Liver (tissue), 3 donors: ENCODE results near the gene SEC24D.

Experiments
- CTCF ChIP-seq: fragments of 150-350 bp; IDR thresholded peaks from 2 replicates; pipeline ENCODE4 v1.5.1; 2017; ENCODE audit warnings: improper control_type of control experiment, low read depth, low read length; ENCODE audit not compliant: missing input control
- EGR1 ChIP-seq, 2 donors: IDR thresholded peaks; 2 replicates each; pipeline ENCODE4 v1.6.1; 2016 to 2018; ENCODE audit warnings: antibody characterized with exemption in 2 of 2, low read depth in 2 of 2
- FOXA1 ChIP-seq: IDR thresholded peaks from 2 replicates; pipeline ENCODE4 v1.6.1; 2016; ENCODE audit warnings: antibody characterized with exemption
- GABPA ChIP-seq, 2 donors: IDR thresholded peaks in 1 of 2; conservative IDR thresholded peaks in 1 of 2; 2 replicates each; pipeline ENCODE4 v1.6.1; 2016; ENCODE audit warnings: antibody characterized with exemption in 2 of 2, mild to moderate bottlenecking in 1 of 2, moderate library complexity in 1 of 2
- JUND ChIP-seq, 2 donors: IDR thresholded peaks; 2 replicates each; pipeline ENCODE4 v1.6.1; 2016; ENCODE audit warnings: antibody characterized with exemption in 2 of 2
- MAX ChIP-seq: IDR thresholded peaks from 2 replicates; pipeline ENCODE4 v1.6.1; 2016; ENCODE audit warnings: antibody characterized with exemption
- RAD21 ChIP-seq, 2 donors: IDR thresholded peaks; 2 replicates each; pipeline ENCODE4 v1.6.1; 2016; ENCODE audit warnings: antibody characterized with exemption in 2 of 2, mild to moderate bottlenecking in 2 of 2
- REST ChIP-seq: IDR thresholded peaks from 2 replicates; pipeline ENCODE4 v1.6.1; 2016; ENCODE audit warnings: antibody characterized with exemption, mild to moderate bottlenecking
- SP1 ChIP-seq: IDR thresholded peaks from 2 replicates; pipeline ENCODE4 v1.6.1; 2018; ENCODE audit warnings: antibody characterized with exemption, mild to moderate bottlenecking
- TAF1 ChIP-seq: conservative IDR thresholded peaks from 2 replicates; pipeline ENCODE4 v1.6.1; 2016; ENCODE audit warnings: antibody characterized with exemption, mild to moderate bottlenecking
- YY1 ChIP-seq: IDR thresholded peaks from 2 replicates; pipeline ENCODE4 v1.6.1; 2016; ENCODE audit warnings: antibody characterized with exemption, mild to moderate bottlenecking
- donor health status: healthy.
- donor health status: healthy.

DNA sequence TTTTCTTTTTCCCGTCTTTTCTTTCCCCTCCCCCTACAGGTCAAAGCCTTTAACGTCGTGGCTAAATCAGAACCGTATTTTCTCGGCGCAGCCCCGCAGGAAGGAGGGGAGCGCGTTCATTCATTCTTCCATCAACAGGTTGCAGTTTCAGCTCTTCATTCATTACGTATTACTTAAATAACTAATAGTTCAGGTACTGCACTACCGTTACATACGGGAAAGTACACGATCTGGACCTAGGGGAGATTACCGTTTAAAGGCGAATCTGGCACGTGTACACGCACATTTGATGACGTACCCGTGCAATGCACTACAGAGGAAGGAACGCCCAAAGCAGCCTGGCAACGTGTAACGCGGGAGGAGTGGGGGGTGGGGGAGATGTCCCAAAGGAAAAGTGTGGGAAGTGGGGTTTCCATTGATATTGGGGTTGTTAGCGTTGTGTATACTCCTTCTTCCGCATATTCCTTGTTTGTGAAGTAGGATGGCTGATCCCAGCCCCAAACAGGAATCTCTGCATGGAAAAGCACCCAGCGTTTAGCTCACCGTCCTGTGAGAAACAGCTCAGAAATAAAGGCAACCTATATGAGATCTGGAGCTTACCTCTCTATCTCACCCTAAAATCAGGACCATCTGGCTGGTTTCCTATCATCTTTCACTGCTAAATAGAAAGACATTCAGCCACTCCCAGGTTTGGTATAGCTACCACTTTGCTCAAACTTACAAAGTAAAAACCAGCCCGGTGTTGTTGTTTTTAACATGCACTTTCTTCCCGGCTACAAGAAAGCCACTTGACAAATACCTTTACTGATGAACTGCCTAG is 585 bp upstream of the SEC24D start:
- TF ChIP-seq CTCF (no peak), RAD21 (IDR thresholded peaks at IDR 0.05) (no peak), REST (no peak), GABPA (IDR thresholded peaks at IDR 0.05 in 1 of 2, conservative IDR thresholded peaks at IDR 0.05 in 1 of 2) (peak in 1 of 2 donors; percentile 21), YY1 (peak; percentile 14), FOXA1 (no peak), JUND (IDR thresholded peaks at IDR 0.05) (peak in 1 of 2 donors; percentile 19), MAX (peak; percentile 61), EGR1 (IDR thresholded peaks at IDR 0.05; ENCODE audit: low read depth in 2 of 2) (no peak), TAF1 (no peak), SP1 (peak; percentile 9)
